Measurements from ENCODE around the gene ZNF628. TPM values are rescaled to one million over a fixed set of nuclear protein-coding genes. Genes with fewer than 3 reads are reported as not detected.

Gene ZNF628
- total RNA-seq, 1 experiment from 2014 or later: 1.1 TPM

- no peaks in the 10 kb centered on the region for H3K9me2 ChIP-seq (replicated peaks; ENCODE audit: insufficient read depth, low read length)
- H3K36me3 ChIP-seq (ENCODE audit: insufficient read depth, low read length): no peaks in the 10 kb centered on the region
- H3K4me3 ChIP-seq (ENCODE audit: low read length): no peak overlapping the region
- no peak overlapping the region for H3K9ac ChIP-seq (ENCODE audit: low read length)
- no peak overlapping the region for H3K4me2 ChIP-seq (ENCODE audit: low read depth, low read length, poor library complexity, severe bottlenecking)
- H4K20me1 ChIP-seq (ENCODE audit: insufficient read depth, low read depth, low read length): no peaks in the 10 kb centered on the region
- no peaks in the 10 kb centered on the region for H3K27me3 ChIP-seq (ENCODE audit: low read length)
- H3K4me1 ChIP-seq (ENCODE audit: low read length): peaks cover 26% of the 10 kb centered on the region
- H3K79me2 ChIP-seq (ENCODE audit: low read length): peaks cover 21% of the 10 kb centered on the region
- DNase-seq: no peak
- no peak overlapping the region for H3K27ac ChIP-seq (ENCODE audit: low read length)
- H3K9me3 ChIP-seq (ENCODE audit: low read length): no peaks in the 10 kb centered on the region
- no peak overlapping the region; the same call in 1 of the 2 replicates for H2AFZ ChIP-seq (ENCODE audit: low read length)
Measured at GRCh38 chr19:55474269-55475265, 1.9 kb upstream of the ZNF628 start.

DNA sequence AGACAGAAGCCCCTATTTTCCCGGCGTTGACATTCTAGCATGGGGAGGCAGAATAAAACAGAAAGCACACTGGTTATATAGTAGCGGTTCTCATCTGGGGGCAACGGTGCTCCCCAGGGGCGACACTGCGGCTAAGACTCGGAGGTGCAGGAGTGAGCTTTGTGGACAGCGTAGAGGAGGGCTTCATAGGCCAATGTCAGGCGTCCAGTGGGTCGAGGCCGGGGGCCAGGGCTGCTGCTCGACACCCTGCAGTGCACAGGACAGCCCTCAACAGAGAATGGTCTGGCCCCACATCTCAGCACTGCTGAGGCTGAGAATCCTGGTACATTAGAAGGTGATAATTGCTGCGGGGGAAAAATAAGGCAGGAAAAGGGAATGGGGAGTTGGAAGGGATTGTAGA, 1.5 kb downstream of the ZNF628 start:
- H3K9ac ChIP-seq (ENCODE audit: low read length): peak overlapping the region; percentile 68
- peaks cover 24% of the 10 kb centered on the region for H3K79me2 ChIP-seq (ENCODE audit: low read length)
- peak overlapping the region; percentile 64 for H3K4me3 ChIP-seq (ENCODE audit: low read length)
- no peaks in the 10 kb centered on the region for H3K27me3 ChIP-seq (ENCODE audit: low read length)
- H3K36me3 ChIP-seq (ENCODE audit: insufficient read depth, low read length): no peaks in the 10 kb centered on the region
- no peaks in the 10 kb centered on the region for H3K9me2 ChIP-seq (replicated peaks; ENCODE audit: insufficient read depth, low read length)
- no peaks in the 10 kb centered on the region for H3K9me3 ChIP-seq (ENCODE audit: low read length)
- H3K4me2 ChIP-seq (ENCODE audit: low read depth, low read length, poor library complexity, severe bottlenecking): peak overlapping the region; percentile 70
- no peak overlapping the region for H3K27ac ChIP-seq (ENCODE audit: low read length)
- H4K20me1 ChIP-seq (ENCODE audit: insufficient read depth, low read depth, low read length): no peaks in the 10 kb centered on the region
- no peak overlapping the region for H2AFZ ChIP-seq (ENCODE audit: low read length)
- DNase-seq: no peak
- peaks cover 28% of the 10 kb centered on the region for H3K4me1 ChIP-seq (ENCODE audit: low read length)

DNA sequence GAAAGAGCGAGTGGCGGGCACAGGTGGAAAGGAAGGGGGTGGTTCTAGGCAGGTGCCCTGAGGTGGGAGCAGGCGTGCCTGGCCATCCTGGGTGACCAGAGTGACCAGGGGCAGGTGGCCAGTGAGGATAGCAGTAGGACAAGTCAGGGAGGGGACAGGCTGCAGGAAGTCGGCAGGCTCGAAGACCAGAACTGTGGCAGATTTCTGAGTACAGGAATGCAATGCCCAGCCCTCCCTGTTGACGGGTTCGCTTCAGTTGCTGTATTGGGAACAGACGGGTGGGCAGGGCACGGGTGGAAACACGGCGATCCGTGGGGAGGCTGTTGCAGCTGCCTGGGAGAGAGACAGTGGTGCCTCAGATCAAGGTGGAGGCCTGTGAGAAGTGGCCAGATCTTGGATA, 1.9 kb downstream of the ZNF628 start:
- peak overlapping the region; percentile 70 for H3K4me2 ChIP-seq (ENCODE audit: low read depth, low read length, poor library complexity, severe bottlenecking)

DNA sequence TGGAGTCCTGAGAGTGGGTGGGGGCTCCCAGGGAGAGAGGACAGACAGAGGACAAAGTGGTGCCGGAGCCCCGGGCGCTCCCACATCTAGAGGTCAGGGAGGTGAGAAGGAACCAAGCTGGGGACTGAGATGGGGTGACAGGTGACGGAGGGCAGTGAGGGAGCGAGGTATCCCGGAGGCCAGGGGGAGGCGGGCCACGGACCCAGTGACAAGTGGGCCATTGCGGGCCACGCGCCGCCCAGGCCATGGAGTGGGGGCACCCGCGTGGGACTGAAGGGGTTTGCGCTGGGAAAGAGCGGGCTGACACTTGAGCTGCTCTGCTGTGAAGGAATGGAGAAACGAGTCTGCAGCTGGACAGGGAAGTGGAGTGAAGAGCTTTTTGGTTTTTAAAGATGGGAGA, 2.6 kb downstream of the ZNF628 start:
- no peak for DNase-seq
- no peaks in the 10 kb centered on the region for H3K36me3 ChIP-seq (ENCODE audit: insufficient read depth, low read length)
- H3K9ac ChIP-seq (ENCODE audit: low read length): peak overlapping the region; percentile 24; the same call in 1 of the 2 replicates
- H3K4me2 ChIP-seq (ENCODE audit: low read depth, low read length, poor library complexity, severe bottlenecking): no peak overlapping the region
- H3K27ac ChIP-seq (ENCODE audit: low read length): no peak overlapping the region
- peaks cover 30% of the 10 kb centered on the region for H3K4me1 ChIP-seq (ENCODE audit: low read length)
- no peaks in the 10 kb centered on the region for H3K9me2 ChIP-seq (replicated peaks; ENCODE audit: insufficient read depth, low read length)
- no peaks in the 10 kb centered on the region for H3K9me3 ChIP-seq (ENCODE audit: low read length)
- no peaks in the 10 kb centered on the region for H4K20me1 ChIP-seq (ENCODE audit: insufficient read depth, low read depth, low read length)
- peaks cover 24% of the 10 kb centered on the region for H3K79me2 ChIP-seq (ENCODE audit: low read length)
- H3K27me3 ChIP-seq (ENCODE audit: low read length): no peaks in the 10 kb centered on the region
- H2AFZ ChIP-seq (ENCODE audit: low read length): no peak overlapping the region
- H3K4me3 ChIP-seq (ENCODE audit: low read length): no peak overlapping the region

More for the DNA sequence above, 1.9 kb downstream of the ZNF628 start:
- H3K9me2 ChIP-seq (replicated peaks; ENCODE audit: insufficient read depth, low read length): no peaks in the 10 kb centered on the region
- peaks cover 28% of the 10 kb centered on the region for H3K4me1 ChIP-seq (ENCODE audit: low read length)
- H3K79me2 ChIP-seq (ENCODE audit: low read length): peaks cover 24% of the 10 kb centered on the region
- no peaks in the 10 kb centered on the region for H3K27me3 ChIP-seq (ENCODE audit: low read length)
- H3K9me3 ChIP-seq (ENCODE audit: low read length): no peaks in the 10 kb centered on the region
- no peak for DNase-seq
- H3K4me3 ChIP-seq (ENCODE audit: low read length): peak overlapping the region; percentile 64; the same call in 1 of the 2 replicates
- peak overlapping the region; percentile 68 for H3K9ac ChIP-seq (ENCODE audit: low read length)
- H3K36me3 ChIP-seq (ENCODE audit: insufficient read depth, low read length): no peaks in the 10 kb centered on the region
- no peaks in the 10 kb centered on the region for H4K20me1 ChIP-seq (ENCODE audit: insufficient read depth, low read depth, low read length)
- no peak overlapping the region for H2AFZ ChIP-seq (ENCODE audit: low read length)
- H3K27ac ChIP-seq (ENCODE audit: low read length): no peak overlapping the region

DNA sequence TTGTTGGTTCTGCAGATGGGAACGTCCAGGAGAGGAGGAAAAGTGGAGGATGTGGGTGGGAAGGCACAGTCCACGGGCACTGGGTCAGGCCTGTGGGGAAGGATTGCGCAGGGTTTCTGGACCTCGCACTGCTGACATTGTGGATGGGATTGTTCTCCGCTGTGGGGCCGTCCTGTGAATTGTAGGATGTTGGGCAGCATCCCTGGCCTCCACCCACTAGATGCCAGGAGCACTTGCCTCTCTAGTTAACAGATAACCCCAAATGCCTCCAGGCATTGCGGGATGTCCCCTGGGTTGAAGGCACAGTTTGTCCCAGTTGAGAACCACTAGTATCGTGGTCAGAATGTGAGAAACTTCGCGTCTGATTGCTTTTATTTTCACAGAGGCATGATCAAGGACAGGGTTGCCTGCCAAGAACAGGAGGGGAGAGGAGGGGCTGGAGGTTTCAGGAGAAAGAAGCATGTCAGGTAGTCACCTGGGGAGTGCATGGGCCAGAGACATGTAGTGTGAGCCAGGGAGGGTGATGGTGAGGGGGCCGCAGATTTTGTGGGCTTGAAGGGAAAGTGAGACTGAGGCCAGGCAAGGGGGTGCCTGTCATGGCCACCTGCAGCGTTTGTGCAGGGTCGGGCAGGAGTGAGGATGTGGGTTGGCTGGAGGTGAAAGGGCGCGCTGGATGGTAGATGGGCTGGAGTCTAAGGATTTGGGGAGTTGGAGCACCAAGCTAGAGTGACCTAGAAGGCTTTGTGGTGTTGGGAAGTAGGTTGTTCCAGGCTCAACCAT, 3.2 kb downstream of the ZNF628 start:
- no peak overlapping the region for H3K4me2 ChIP-seq (ENCODE audit: low read depth, low read length, poor library complexity, severe bottlenecking)
- no peaks in the 10 kb centered on the region for H3K9me3 ChIP-seq (ENCODE audit: low read length)
- H3K4me3 ChIP-seq (ENCODE audit: low read length): no peak overlapping the region
- H3K9me2 ChIP-seq (replicated peaks; ENCODE audit: insufficient read depth, low read length): no peaks in the 10 kb centered on the region
- no peaks in the 10 kb centered on the region for H3K36me3 ChIP-seq (ENCODE audit: insufficient read depth, low read length)
- no peaks in the 10 kb centered on the region for H4K20me1 ChIP-seq (ENCODE audit: insufficient read depth, low read depth, low read length)
- peak overlapping the region; percentile 24; the same call in 1 of the 2 replicates for H3K9ac ChIP-seq (ENCODE audit: low read length)
- H3K27ac ChIP-seq (ENCODE audit: low read length): no peak overlapping the region
- peaks cover 24% of the 10 kb centered on the region for H3K79me2 ChIP-seq (ENCODE audit: low read length)
- H3K27me3 ChIP-seq (ENCODE audit: low read length): no peaks in the 10 kb centered on the region
- H3K4me1 ChIP-seq (ENCODE audit: low read length): peaks cover 36% of the 10 kb centered on the region
- no peak for DNase-seq
- H2AFZ ChIP-seq (ENCODE audit: low read length): no peak overlapping the region

- H4K20me1 ChIP-seq (ENCODE audit: insufficient read depth, low read depth, low read length): no peaks in the 10 kb centered on the region
- no peak for DNase-seq
- no peaks in the 10 kb centered on the region for H3K9me3 ChIP-seq (ENCODE audit: low read length)
- H3K4me3 ChIP-seq (ENCODE audit: low read length): no peak overlapping the region
- peaks cover 24% of the 10 kb centered on the region for H3K79me2 ChIP-seq (ENCODE audit: low read length)
- peaks cover 39% of the 10 kb centered on the region for H3K4me1 ChIP-seq (ENCODE audit: low read length)
- H3K27me3 ChIP-seq (ENCODE audit: low read length): no peaks in the 10 kb centered on the region
- H3K9me2 ChIP-seq (replicated peaks; ENCODE audit: insufficient read depth, low read length): no peaks in the 10 kb centered on the region
- no peak overlapping the region for H3K9ac ChIP-seq (ENCODE audit: low read length)
- H3K36me3 ChIP-seq (ENCODE audit: insufficient read depth, low read length): no peaks in the 10 kb centered on the region
- no peak overlapping the region for H2AFZ ChIP-seq (ENCODE audit: low read length)
- H3K27ac ChIP-seq (ENCODE audit: low read length): no peak overlapping the region
- no peak overlapping the region for H3K4me2 ChIP-seq (ENCODE audit: low read depth, low read length, poor library complexity, severe bottlenecking)
Measured at GRCh38 chr19:55481148-55481793, 4.9 kb downstream of the ZNF628 start.

DNA sequence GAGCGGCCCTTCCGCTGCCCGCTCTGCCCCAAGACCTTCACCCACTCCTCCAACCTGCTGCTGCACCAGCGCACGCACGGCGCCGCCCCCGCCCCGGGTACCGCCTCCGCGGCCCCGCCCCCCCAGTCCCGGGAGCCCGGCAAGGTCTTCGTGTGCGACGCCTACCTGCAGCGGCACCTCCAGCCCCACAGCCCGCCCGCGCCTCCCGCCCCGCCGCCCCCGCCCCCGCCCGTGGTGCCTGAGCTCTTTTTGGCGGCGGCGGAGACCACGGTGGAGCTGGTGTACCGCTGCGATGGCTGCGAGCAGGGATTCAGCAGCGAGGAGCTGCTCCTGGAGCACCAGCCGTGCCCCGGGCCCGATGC, 5.4 kb downstream of the ZNF628 start:
- Histone ChIP-seq H3K9me3 (ENCODE audit: low read length) (no peaks in the 10 kb centered on the region), H3K4me2 (ENCODE audit: low read depth, low read length, poor library complexity, severe bottlenecking) (no peak overlapping the region), H3K36me3 (ENCODE audit: insufficient read depth, low read length) (no peaks in the 10 kb centered on the region), H3K27me3 (ENCODE audit: low read length) (no peaks in the 10 kb centered on the region), H4K20me1 (ENCODE audit: insufficient read depth, low read depth, low read length) (no peaks in the 10 kb centered on the region), H3K79me2 (ENCODE audit: low read length) (peaks cover 24% of the 10 kb centered on the region), H2AFZ (ENCODE audit: low read length) (no peak overlapping the region), H3K4me1 (ENCODE audit: low read length) (peaks cover 40% of the 10 kb centered on the region), H3K9me2 (replicated peaks; ENCODE audit: insufficient read depth, low read length) (no peaks in the 10 kb centered on the region), H3K4me3 (ENCODE audit: low read length) (no peak overlapping the region), H3K27ac (ENCODE audit: low read length) (no peak overlapping the region), H3K9ac (ENCODE audit: low read length) (no peak overlapping the region)
- DNase-seq: no peak
